ENCODE data around the gene LMOD3. TPM values are rescaled to one million over a fixed set of nuclear protein-coding genes. Genes with fewer than 3 reads are reported as not detected.

The LMOD3 gene
- total RNA-seq, 3 donors from 2014 or later (not counting 1 experiment from before 2014, with no cell fraction given) = not detected

- Histone ChIP-seq H3K27ac (ENCODE audit: low read length) (no peak overlapping the region), H3K9me3 (ENCODE audit: control insufficient read depth, insufficient read depth, low read length) (no peaks in the 10 kb centered on the region), H3K4me1 (ENCODE audit: control insufficient read depth, insufficient read depth, low read length) (no peaks in the 10 kb centered on the region), H3K4me3 (ENCODE audit: low read length) (no peak overlapping the region), H3K36me3 (ENCODE audit: control insufficient read depth, insufficient read depth, low read length) (no peaks in the 10 kb centered on the region), H3K27me3 (ENCODE audit: control insufficient read depth, insufficient read depth, low read length) (no peaks in the 10 kb centered on the region)
- no peak overlapping the region for H3K27ac Mint-ChIP-seq
- intact Hi-C loops (cut with micrococcal nuclease) = no loop called here
- TF ChIP-seq, protein P1, sequence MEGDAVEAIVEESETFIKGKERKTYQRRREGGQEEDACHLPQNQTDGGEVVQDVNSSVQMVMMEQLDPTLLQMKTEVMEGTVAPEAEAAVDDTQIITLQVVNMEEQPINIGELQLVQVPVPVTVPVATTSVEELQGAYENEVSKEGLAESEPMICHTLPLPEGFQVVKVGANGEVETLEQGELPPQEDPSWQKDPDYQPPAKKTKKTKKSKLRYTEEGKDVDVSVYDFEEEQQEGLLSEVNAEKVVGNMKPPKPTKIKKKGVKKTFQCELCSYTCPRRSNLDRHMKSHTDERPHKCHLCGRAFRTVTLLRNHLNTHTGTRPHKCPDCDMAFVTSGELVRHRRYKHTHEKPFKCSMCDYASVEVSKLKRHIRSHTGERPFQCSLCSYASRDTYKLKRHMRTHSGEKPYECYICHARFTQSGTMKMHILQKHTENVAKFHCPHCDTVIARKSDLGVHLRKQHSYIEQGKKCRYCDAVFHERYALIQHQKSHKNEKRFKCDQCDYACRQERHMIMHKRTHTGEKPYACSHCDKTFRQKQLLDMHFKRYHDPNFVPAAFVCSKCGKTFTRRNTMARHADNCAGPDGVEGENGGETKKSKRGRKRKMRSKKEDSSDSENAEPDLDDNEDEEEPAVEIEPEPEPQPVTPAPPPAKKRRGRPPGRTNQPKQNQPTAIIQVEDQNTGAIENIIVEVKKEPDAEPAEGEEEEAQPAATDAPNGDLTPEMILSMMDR (IDR thresholded peaks at IDR 0.05) = no peak
- H3K4me1 Mint-ChIP-seq = no peaks in the 10 kb centered on the region
- DNase-seq = no peak
- 62% methylated on average over 3 of the region's 3 CpGs for WGBS (ENCODE audit: insufficient coverage)
- no peaks in the 10 kb centered on the region for H3K36me3 Mint-ChIP-seq
- H3K9me3 Mint-ChIP-seq = no peaks in the 10 kb centered on the region
- H3K27me3 Mint-ChIP-seq (ENCODE audit: low read depth in 2 of 2) = peaks cover 8 to 9% of the 10 kb centered on the region in 2 donors
- no peak for ATAC-seq
- no peak overlapping the region for H3K4me3 Mint-ChIP-seq
Observed at GRCh38 chr3:69144631-69145245, 22.3 kb upstream of the LMOD3 start.

- 81% methylated on average over 2 of the region's 3 CpGs for WGBS (ENCODE audit: insufficient coverage)
- Histone ChIP-seq H3K4me1 (ENCODE audit: control insufficient read depth, insufficient read depth, low read length) (no peaks in the 10 kb centered on the region), H3K9me3 (ENCODE audit: control insufficient read depth, insufficient read depth, low read length) (no peaks in the 10 kb centered on the region), H3K27me3 (ENCODE audit: control insufficient read depth, insufficient read depth, low read length) (no peaks in the 10 kb centered on the region), H3K4me3 (ENCODE audit: low read length) (no peak overlapping the region), H3K36me3 (ENCODE audit: control insufficient read depth, insufficient read depth, low read length) (no peaks in the 10 kb centered on the region), H3K27ac (ENCODE audit: low read length) (no peak overlapping the region)
- peaks cover 8 to 16% of the 10 kb centered on the region in 2 donors for H3K27me3 Mint-ChIP-seq (ENCODE audit: low read depth in 2 of 2)
- intact Hi-C loops (cut with micrococcal nuclease) = no loop called here
- H3K9me3 Mint-ChIP-seq = no peaks in the 10 kb centered on the region
- DNase-seq = no peak
- no peak overlapping the region for H3K27ac Mint-ChIP-seq
- H3K4me3 Mint-ChIP-seq = no peak overlapping the region
- TF ChIP-seq, protein P1 (IDR thresholded peaks at IDR 0.05) = no peak
- no peaks in the 10 kb centered on the region for H3K4me1 Mint-ChIP-seq
- no peaks in the 10 kb centered on the region for H3K36me3 Mint-ChIP-seq
- ATAC-seq = no peak
Observed at GRCh38 chr3:69143612-69144011, 21.2 kb upstream of the LMOD3 start.

DNA sequence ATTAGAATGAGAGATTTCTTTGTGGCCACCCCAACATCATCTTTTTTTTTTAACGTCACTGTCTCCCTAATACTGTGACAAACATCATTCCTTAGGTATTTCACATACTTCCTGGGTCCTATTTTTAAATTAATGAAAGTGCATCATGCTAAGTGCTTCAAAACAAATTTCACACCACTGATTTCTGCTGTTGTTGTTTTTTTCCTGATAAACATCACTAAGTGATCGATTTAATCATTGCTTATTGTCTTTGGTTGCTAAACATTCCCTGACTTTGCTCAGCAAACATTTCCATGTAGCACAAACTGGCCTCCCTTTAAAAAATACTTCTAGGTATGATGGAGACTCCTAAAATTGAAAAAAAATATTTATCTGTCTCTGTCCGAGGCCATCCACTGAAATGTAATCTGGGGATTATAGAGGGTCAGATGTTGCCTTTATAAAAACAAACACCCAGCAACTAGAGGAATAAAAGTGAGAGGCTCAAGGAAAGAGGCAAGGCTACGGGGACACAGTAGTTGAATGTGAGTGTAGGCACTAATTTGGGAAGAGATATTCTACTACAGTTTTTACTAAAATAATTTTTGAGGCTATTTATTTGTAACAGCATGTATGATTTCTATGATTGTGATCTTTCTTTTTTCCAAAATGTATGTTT is 20.5 kb upstream of the LMOD3 start:
- intact Hi-C loops (cut with micrococcal nuclease) = no loop called here
- Histone ChIP-seq H3K27ac (ENCODE audit: low read length) (no peak overlapping the region), H3K36me3 (ENCODE audit: control insufficient read depth, insufficient read depth, low read length) (no peaks in the 10 kb centered on the region), H3K9me3 (ENCODE audit: control insufficient read depth, insufficient read depth, low read length) (no peaks in the 10 kb centered on the region), H3K4me1 (ENCODE audit: control insufficient read depth, insufficient read depth, low read length) (no peaks in the 10 kb centered on the region), H3K27me3 (ENCODE audit: control insufficient read depth, insufficient read depth, low read length) (no peaks in the 10 kb centered on the region), H3K4me3 (ENCODE audit: low read length) (no peak overlapping the region)
- H3K9me3 Mint-ChIP-seq = no peaks in the 10 kb centered on the region
- DNase-seq (no peak), ATAC-seq (no peak)
- H3K36me3 Mint-ChIP-seq = no peaks in the 10 kb centered on the region
- H3K4me3 Mint-ChIP-seq = no peak overlapping the region
- peaks cover 8 to 16% of the 10 kb centered on the region in 2 donors for H3K27me3 Mint-ChIP-seq (ENCODE audit: low read depth in 2 of 2)
- no peaks in the 10 kb centered on the region for H3K4me1 Mint-ChIP-seq
- no peak overlapping the region for H3K27ac Mint-ChIP-seq
- TF ChIP-seq, protein P1 (IDR thresholded peaks at IDR 0.05) = no peak
- 100% methylated on average over 3 of the region's 4 CpGs for whole genome bisulfite sequencing (ENCODE audit: insufficient coverage)
